Measurements from ENCODE around the gene DNMT1.
"Not testable (repeated sequence)": the region's sequence is repeated elsewhere in the genome, so short reads cannot be mapped to it uniquely, and the experiment has no call there.

The DNMT1 gene

GRCh38 chr19:10194500-10195198 is at the start of gene DNMT1:
DNMT1 (minus strand) TSS chr19:10194953; CDS start chr19:10194899, 54 bp downstream.
- DNase-seq (ENCODE audit: low read depth): peak; percentile 87

GRCh38 chr19:10243606-10244005 is 48.9 kb upstream of the DNMT1 start:
- no peak for DNase-seq (ENCODE audit: low read depth)

GRCh38 chr19:10241826-10242449 is 47.2 kb upstream of the DNMT1 start:
- not testable (repeated sequence) for DNase-seq (ENCODE audit: low read depth)

GRCh38 chr19:10238172-10238783 is 43.5 kb upstream of the DNMT1 start:
- DNase-seq (ENCODE audit: low read depth): no peak

DNA sequence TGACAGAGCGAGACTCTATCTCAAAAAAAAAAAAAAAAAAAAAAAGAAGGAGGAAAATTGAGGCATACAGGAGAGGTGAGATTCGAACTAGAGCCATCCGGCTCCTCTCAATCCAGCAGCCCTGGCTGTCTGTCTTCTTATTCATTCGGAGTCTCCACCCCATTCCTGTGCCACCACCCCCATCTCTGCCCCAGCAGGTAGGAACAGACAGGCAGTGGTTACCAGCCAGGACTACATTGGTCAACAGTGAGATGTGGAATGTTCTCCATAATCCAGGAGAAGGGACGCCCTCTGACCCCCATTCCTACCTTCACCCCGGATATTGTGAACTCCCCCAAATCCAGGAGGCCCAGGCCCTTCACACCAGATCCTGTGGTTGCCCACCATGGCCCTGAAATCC is 42.9 kb upstream of the DNMT1 start:
- DNase-seq (ENCODE audit: low read depth): no peak

- not testable (repeated sequence) for DNase-seq (ENCODE audit: low read depth)
Measured at GRCh38 chr19:10235409-10235808, 40.7 kb upstream of the DNMT1 start.

- DNase-seq (ENCODE audit: low read depth): no peak
Measured at GRCh38 chr19:10235003-10235402, 40.2 kb upstream of the DNMT1 start.

DNA sequence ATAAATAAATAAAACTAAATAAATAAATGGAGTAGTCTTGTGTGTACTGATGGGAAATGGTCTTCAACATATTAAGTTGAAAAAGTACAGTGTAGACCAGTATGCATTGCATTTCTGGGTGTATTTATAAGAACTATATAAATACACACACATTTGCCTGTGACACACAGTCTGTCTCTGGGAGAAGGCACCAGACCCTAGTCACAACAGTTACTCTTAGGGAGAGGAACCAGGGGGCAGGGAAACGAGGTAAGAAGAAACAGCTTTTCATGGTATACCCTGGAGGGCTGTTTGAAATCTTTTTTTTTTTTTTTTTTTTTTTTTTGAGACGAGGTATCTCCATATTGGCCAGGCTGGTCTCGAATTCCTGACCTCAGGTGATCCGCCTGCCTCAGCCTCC is 39.2 kb upstream of the DNMT1 start:
- DNase-seq (ENCODE audit: low read depth): no peak

GRCh38 chr19:10231612-10232228 is 37.0 kb upstream of the DNMT1 start:
- no peak for DNase-seq (ENCODE audit: low read depth)

DNA sequence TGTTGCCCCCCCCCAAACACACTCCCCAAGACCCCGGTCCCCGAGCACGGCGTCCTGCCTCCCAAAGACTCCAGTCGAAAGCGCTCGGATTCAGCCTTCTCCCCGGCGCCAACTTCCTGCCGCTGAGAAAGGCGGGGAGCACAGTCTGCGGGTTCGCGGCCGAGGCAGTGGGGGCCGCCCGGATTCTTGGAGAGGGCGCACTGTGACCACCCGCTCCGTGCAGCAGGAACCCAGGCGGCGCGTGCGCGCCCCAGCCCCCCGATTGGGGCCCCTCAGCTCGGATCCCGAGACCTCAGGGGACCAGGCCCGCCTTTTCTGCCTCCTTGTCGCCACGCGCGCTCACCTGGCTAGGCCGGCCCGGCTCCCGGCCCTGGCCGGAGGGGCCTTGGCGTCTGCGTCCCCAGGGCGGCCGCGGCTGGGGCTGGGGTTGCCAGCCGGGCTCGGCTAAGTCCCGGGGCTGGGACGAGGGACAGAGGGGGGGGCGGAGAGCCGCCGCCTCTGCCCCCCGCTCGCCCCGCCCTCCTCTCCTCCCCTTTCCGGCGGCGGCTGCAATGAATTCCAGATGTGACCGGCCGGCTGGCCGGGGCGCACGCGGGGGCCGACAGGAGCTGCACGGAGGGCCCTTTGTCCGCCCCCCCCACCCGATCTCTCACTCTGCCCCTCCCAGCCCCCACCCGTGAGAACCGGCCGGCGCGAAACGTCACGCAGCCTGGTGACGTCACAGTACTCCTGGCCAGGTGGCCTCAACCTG is 36.3 kb upstream of the DNMT1 start, which contains the start of gene S1PR2:
S1PR2 (minus strand) TSS at position 471 of the 751 bp plus-strand sequence. CDS start 6,426 bp downstream, outside the sequence.
- DNase-seq (ENCODE audit: low read depth): no peak

DNA sequence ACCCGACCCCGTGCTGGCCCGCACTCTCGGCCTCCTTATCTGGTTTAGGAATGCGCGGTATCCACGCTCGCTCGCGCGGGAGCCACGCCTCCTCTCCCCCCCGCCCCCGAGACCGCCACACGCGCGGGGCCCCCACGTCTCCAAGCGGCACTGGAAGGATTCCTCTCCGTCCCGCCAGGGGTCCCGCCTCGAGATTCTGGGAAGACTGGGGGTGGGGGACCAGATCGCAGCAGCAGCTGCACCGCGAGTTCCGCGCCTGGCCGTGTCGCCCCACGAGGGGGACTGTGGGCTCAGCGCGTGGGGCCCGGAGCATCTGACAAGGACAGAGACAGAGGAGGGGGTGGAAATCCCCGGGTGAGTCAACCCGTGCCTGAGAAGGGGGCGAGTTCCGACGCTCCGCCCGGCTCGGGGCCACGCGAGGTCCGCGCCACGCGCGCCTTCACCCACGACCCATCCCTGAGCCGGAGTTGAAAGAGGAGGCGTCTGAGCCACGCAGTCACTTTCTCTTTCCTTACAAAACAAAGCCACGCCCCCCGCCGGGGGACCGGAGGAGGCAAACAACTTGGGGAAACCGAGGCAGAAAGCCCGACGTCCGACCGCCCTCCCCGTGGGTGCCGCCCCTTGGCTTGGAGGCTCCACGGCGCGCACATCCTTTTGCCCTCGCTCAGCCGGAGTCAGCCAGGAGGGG is 35.6 kb upstream of the DNMT1 start:
- DNase-seq (ENCODE audit: low read depth): no peak

- DNase-seq (ENCODE audit: low read depth): no peak
Measured at GRCh38 chr19:10228920-10229319, 34.2 kb upstream of the DNMT1 start.

DNA sequence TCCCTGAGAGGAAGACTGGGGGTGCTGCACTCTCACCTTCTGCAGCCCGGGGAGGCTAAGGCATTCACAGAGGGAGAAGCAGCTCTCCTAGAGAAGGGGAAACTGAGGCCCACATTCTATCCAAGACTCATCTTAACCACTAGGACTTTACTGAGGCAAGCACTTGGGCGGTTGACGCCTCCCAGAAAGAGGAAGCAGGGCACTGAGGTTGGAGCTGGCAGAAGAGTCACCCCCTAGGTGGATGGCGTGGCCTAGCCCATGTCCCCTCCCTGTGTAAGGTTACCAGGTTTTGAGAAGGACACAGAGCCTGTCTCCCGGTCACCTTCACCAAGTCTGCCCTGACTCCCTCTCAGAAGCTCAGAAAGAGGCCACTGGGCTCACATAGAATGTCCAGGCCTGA is 33.6 kb upstream of the DNMT1 start:
- no peak for DNase-seq (ENCODE audit: low read depth)

GRCh38 chr19:10227026-10227971 is 32.5 kb upstream of the DNMT1 start:
- no peak for DNase-seq (ENCODE audit: low read depth)

GRCh38 chr19:10226376-10227025 is 31.7 kb upstream of the DNMT1 start:
- no peak for DNase-seq (ENCODE audit: low read depth)

- no peak for DNase-seq (ENCODE audit: low read depth)
Measured at GRCh38 chr19:10226021-10226375, 31.2 kb upstream of the DNMT1 start.

DNA sequence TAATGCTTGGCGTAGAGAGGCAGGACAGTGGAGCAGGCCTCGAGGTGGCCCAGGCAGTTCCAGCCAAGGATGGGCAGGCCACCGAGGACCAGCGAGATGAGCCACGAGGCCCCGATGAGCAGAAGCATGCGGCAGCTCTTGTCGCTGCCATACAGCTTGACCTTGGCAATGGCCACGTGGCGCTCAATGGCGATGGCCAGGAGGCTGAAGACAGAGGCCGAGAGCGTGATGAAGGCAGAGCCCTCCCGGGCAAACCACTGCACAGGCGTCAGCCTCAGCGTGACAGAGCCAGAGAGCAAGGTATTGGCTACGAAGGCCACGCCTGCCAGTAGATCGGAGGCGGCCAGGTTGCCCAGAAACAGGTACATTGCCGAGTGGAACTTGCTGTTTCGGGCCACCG is 29.6 kb upstream of the DNMT1 start:
- DNase-seq (ENCODE audit: low read depth): no peak

- no peak for DNase-seq (ENCODE audit: low read depth)
Measured at GRCh38 chr19:10223488-10224213, 28.9 kb upstream of the DNMT1 start.

DNA sequence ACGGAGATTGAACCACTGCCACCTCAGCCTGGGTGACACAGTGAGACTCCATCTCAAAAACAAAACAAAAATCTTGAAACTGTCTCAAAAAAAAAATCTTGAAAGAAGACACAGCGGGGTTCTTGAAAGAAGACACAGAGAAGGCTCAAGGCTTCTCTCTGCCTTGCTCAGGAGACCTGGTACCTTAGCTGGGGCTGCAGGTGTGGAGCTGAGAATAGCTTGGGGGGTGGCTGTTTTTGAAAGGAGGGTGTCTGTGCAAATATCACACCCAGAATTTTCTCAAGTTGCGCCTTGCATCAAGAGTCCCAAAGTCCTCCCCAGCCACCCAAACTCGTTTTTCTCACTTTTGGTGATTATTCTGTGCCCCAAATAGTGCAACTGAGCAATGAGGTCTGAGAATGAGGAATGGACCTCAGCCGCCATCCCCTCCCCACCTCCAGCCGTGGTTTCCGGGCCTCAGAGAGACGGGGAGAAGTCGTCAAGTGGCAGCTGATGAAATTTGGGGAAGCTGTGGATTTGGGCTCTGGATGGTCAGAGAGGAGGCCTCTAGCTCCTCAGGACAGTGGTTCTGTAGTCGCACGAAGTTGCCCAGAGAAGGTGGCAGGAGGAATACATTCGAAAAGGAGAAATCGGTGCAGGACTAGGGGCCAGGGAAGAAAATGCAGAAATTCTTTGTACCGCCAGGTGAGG is 27.6 kb upstream of the DNMT1 start:
- DNase-seq (ENCODE audit: low read depth): no peak
